Choroid plexus epithelial cell (primary cell): ENCODE measurements around the gene CLIC4.

Experiments
- DNase-seq: peaks from one replicate; pipeline ENCODE4 v3.0.0-alpha.2; 2010; ENCODE audit warnings: low read depth
- H3K4me3 ChIP-seq: 2 replicates; pipeline ENCODE4 v1.5.1; 2011; ENCODE audit warnings: low read depth, mild to moderate bottlenecking, control low read depth, low read length, moderate library complexity
- CTCF ChIP-seq: conservative IDR thresholded peaks from 2 replicates; pipeline ENCODE4 v1.5.1; 2011; ENCODE audit warnings: low read depth, mild to moderate bottlenecking, control low read depth, inconsistent platforms, low read length, moderate library complexity

CLIC4 gene

DNA sequence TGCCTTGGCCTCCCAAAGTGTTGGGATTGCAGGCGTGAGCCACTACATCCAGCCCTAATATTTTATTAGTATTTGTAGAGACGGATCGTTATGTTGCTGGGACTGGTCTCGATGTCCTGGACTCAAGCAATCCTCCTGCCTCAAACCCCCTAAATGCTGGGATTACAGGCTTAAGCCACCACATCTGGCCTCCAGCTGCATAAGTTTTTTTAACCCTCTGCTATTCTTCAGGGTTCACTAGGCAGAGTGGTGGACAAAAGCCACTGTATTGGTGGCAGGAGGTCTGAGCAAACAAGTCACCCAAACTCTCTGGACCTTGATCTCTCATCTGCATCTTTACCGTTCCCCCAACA lies 10.1 kb upstream of the CLIC4 start:
- no peak for DNase-seq
- no peak for TF ChIP-seq CTCF
- H3K4me3 ChIP-seq: no peak overlapping the region

DNA sequence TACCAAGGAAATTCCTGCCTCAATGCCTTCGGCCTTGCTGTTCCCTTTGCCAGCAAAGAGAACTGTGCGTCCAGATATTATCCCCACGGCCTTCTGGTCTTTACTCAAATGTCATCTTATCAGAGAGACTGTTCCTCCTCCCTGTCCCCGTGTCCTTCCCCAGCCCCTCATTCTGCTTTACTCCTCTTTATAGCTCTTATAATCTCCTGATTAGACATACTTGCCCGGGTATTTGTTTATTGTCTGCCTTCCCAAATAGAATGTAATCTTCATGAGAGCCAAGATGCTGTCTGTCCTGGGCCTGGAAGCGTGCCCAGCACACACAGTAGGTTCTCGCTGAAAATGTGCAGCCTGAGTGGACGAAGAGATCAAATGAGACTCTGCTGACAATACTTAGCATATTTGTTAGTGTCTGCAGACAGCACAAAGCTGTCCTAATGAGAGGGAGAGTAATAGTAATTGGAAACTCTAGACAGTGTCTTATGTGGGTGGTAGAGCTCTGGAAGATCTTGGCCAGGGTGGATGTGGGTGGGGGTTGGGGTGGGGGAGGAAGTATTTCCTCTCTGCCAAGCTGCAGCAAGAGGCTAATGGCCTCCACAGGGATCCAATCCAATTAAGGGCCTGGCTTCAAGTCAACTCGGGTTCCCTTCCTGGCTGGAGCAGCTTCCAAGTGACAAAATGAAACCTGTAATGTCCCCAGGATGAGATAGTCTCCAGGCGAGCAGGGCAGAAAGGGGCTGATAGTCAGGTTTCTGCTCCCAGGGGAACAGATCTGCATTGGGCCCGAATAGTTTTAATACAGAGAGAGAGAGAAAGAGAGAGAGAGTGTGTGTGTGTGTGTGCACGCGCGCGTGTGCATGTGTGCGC lies 9.5 kb upstream of the CLIC4 start:
- H3K4me3 ChIP-seq: no peak overlapping the region
- DNase-seq: peak; percentile 55
- TF ChIP-seq CTCF: no peak

DNA sequence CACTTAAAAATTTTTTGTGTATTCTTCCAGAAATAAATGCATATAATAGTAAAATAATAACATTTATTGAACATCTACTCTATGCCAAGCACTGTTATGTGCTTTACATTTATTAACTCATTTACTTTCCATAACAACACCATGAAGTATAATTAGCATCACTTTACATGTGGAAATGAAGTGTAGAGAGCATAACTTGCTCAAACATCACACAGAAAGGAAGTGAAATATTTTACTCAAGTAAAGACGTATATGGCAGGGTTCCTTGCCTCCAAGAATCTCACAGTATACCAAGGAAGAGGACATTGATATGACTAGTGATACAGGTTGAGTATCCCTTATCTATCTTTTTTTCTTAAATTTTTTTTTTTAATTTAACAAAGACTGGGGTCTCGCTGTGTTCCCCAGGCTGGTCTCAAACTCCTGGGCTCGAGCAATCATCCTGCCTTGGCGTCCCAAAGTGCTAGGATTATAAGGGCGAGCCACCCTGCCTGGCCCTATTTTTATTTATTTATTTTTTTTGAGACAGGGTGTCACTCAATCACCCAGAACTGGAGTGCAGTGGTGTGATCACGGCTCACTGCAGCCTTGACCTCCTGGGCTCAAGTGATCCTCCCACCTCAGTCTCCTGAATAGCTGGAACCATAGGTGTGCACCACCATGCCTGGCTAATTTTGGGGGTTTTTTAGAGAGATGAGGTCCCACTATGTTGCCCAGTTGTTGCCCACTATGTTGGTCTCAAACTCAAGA lies 7.7 kb upstream of the CLIC4 start:
- no peak overlapping the region for H3K4me3 ChIP-seq
- TF ChIP-seq CTCF: no peak
- no peak for DNase-seq

GRCh38 chr1:24739241-24739640 lies 6.0 kb upstream of the CLIC4 start:
- no peak for TF ChIP-seq CTCF
- DNase-seq: no peak
- no peak overlapping the region for H3K4me3 ChIP-seq

- no peak for TF ChIP-seq CTCF
- H3K4me3 ChIP-seq: no peak overlapping the region
- DNase-seq: peak; percentile 95
Observed at GRCh38 chr1:24742090-24742938, 2.9 kb upstream of the CLIC4 start.

- DNase-seq: peak; percentile 91
- H3K4me3 ChIP-seq: no peak overlapping the region
- no peak for TF ChIP-seq CTCF
Observed at GRCh38 chr1:24743404-24744211, 1.6 kb upstream of the CLIC4 start.
